IMR-90 (cell line): Measurements from ENCODE around the gene SIGLEC6. TPM values are rescaled to one million over a fixed set of nuclear protein-coding genes. Genes with fewer than 3 reads are reported as not detected.

Experiments
- ATAC-seq: fragments of 200-7000 bp; cut with Tn5 transposase; 2 replicates; pipeline ENCODE4 v1.9.1; 2020; ENCODE audit warnings: low read depth, mild to moderate bottlenecking, moderate library complexity
- BruUV-seq: library from RNA; stranded (reverse); fragments of 400-500 nt; replicated peaks from 2 replicates; lab custom pipeline; 2021; lab: Mats Ljungman, UMichigan
- CTCF ChIA-PET: fragments of 300-600 bp; formaldehyde crosslinking; extraction: SDS; loops from one replicate; lab custom pipeline; 2021; ENCODE audit warnings: antibody characterized with exemption; lab: Yijun Ruan, JAX
- POLR2A ChIA-PET: fragments of 300-600 bp; sonication (Branson Sonifier 250); formaldehyde crosslinking; loops from one replicate; lab custom pipeline; 2022; ENCODE audit warnings: antibody characterized with exemption; ENCODE audit not compliant: unreplicated experiment; lab: Charles Lee
- DNase-seq: peaks from one replicate; pipeline ENCODE4 v3.0.0; 2013
- H2AFZ ChIP-seq: replicated peaks from 2 replicates; pipeline ENCODE3; 2013; ENCODE audit warnings: low read length, mild to moderate bottlenecking; ENCODE audit not compliant: poor library complexity
- H2AK5ac ChIP-seq: 2 replicates; pipeline ENCODE4 v1.6.1; 2013; ENCODE audit warnings: low read depth, low read length, inconsistent platforms
- H2AK9ac ChIP-seq: replicated peaks from 2 replicates; pipeline ENCODE3; 2013; ENCODE audit warnings: mild to moderate bottlenecking, low read depth, low read length, moderate library complexity; ENCODE audit not compliant: poor library complexity
- H2BK120ac ChIP-seq: 2 replicates; pipeline ENCODE4 v1.6.1; 2013; ENCODE audit warnings: low read depth, low read length, inconsistent platforms
- H2BK15ac ChIP-seq: 3 replicates; pipeline ENCODE4 v1.6.1; 2013; ENCODE audit warnings: low read depth, low read length, inconsistent platforms
- H2BK20ac ChIP-seq: 2 replicates; pipeline ENCODE4 v1.6.1; 2013; ENCODE audit warnings: low read depth, mild to moderate bottlenecking, inconsistent platforms, low read length, moderate library complexity
- H2BK5ac ChIP-seq: 2 replicates; pipeline ENCODE4 v1.6.1; 2013; ENCODE audit warnings: mild to moderate bottlenecking, low read depth, low read length, inconsistent platforms; ENCODE audit not compliant: poor library complexity, severe bottlenecking
- H3K14ac ChIP-seq: replicated peaks from 2 replicates; pipeline ENCODE4 v1.6.1; 2013; ENCODE audit warnings: low read depth, low read length, inconsistent platforms
- H3K18ac ChIP-seq: 2 replicates; pipeline ENCODE4 v1.6.1; 2013; ENCODE audit warnings: low read depth, low read length, control low read depth
- H3K23ac ChIP-seq: 2 replicates; pipeline ENCODE4 v1.6.1; 2013; ENCODE audit warnings: low read depth, low read length, inconsistent platforms
- H3K27ac ChIP-seq: 2 replicates; pipeline ENCODE4 v1.5.1; 2013; ENCODE audit warnings: mild to moderate bottlenecking, control low read depth, low read length; ENCODE audit not compliant: insufficient read depth
- H3K27me3 ChIP-seq: 2 replicates; pipeline ENCODE4 v1.6.1; 2013; ENCODE audit warnings: low read length; ENCODE audit not compliant: control insufficient read depth, insufficient read depth
- H3K36me3 ChIP-seq: 2 replicates; pipeline ENCODE4 v1.6.1; 2013; ENCODE audit warnings: low read length, mixed read lengths; ENCODE audit not compliant: control insufficient read depth, insufficient read depth
- H3K4ac ChIP-seq: 2 replicates; pipeline ENCODE4 v1.6.1; 2013; ENCODE audit warnings: low read depth, low read length, inconsistent platforms
- H3K4me1 ChIP-seq: 2 replicates; pipeline ENCODE4 v1.6.1; 2013; ENCODE audit warnings: low read length, mixed read lengths; ENCODE audit not compliant: control insufficient read depth, insufficient read depth
- H3K4me2 ChIP-seq: 2 replicates; pipeline ENCODE4 v1.6.1; 2013; ENCODE audit warnings: low read depth, mild to moderate bottlenecking, control low read depth, low read length, moderate library complexity
- H3K4me3 ChIP-seq: 2 replicates; pipeline ENCODE4 v1.5.1; 2013; ENCODE audit warnings: low read depth, mild to moderate bottlenecking, control low read depth, low read length, moderate library complexity; ENCODE audit not compliant: insufficient read depth
- H3K56ac ChIP-seq: 2 replicates; pipeline ENCODE4 v1.6.1; 2013; ENCODE audit warnings: low read length, inconsistent platforms; ENCODE audit not compliant: insufficient read depth; ENCODE audit errors: extremely low read depth
- H3K79me1 ChIP-seq, 2 experiments: 2 replicates each; pipeline ENCODE4 v1.6.1; 2013; ENCODE audit warnings: low read length in 2 of 2, inconsistent platforms in 1 of 2, low read depth in 1 of 2
- H3K9ac ChIP-seq: 2 replicates; pipeline ENCODE4 v1.6.1; 2013; ENCODE audit warnings: low read depth, low read length, control low read depth
- H3K9me1 ChIP-seq: 2 replicates; pipeline ENCODE4 v1.6.1; 2013; ENCODE audit warnings: low read length, inconsistent platforms; ENCODE audit not compliant: insufficient read depth
- H3K9me3 ChIP-seq: 2 replicates; pipeline ENCODE4 v1.6.1; 2013; ENCODE audit warnings: low read length; ENCODE audit not compliant: control insufficient read depth, insufficient read depth
- H4K20me1 ChIP-seq: 2 replicates; pipeline ENCODE4 v1.6.1; 2013; ENCODE audit warnings: low read length, inconsistent platforms; ENCODE audit not compliant: insufficient read depth
- H4K5ac ChIP-seq: 2 replicates; pipeline ENCODE4 v1.6.1; 2013; ENCODE audit warnings: mild to moderate bottlenecking, low read depth, low read length, control low read depth
- H4K8ac ChIP-seq, 2 experiments: 2 replicates each; pipeline ENCODE4 v1.6.1; 2013; ENCODE audit warnings: low read depth in 2 of 2, low read length in 2 of 2, control low read depth in 1 of 2, inconsistent platforms in 1 of 2
- H4K91ac ChIP-seq: 2 replicates; pipeline ENCODE4 v1.6.1; 2013; ENCODE audit warnings: low read depth, low read length, inconsistent platforms; ENCODE audit not compliant: insufficient read depth
- CEBPB ChIP-seq: IDR thresholded peaks from 2 replicates; pipeline ENCODE4 v1.6.1; 2012; ENCODE audit warnings: low read depth, low read length, improper control_type of control experiment
- CHD1 ChIP-seq: IDR thresholded peaks from 2 replicates; pipeline ENCODE4 v1.6.1; 2012; ENCODE audit warnings: low read depth, low read length, improper control_type of control experiment
- ELK1 ChIP-seq: fragments of 150-350 bp; IDR thresholded peaks from 2 replicates; pipeline ENCODE4 v1.6.1; 2016; ENCODE audit warnings: low read depth, mild to moderate bottlenecking, low read length, moderate library complexity, borderline replicate concordance
- MAZ ChIP-seq: IDR thresholded peaks from 2 replicates; pipeline ENCODE4 v1.6.1; 2012; ENCODE audit warnings: low read depth, mild to moderate bottlenecking, low read length, improper control_type of control experiment, moderate library complexity, borderline replicate concordance
- NFE2L2 ChIP-seq: fragments of 150-350 bp; IDR thresholded peaks from 2 replicates; pipeline ENCODE4 v1.6.1; 2016; ENCODE audit warnings: low read depth, mild to moderate bottlenecking, low read length
- RAD21 ChIP-seq: IDR thresholded peaks from 2 replicates; pipeline ENCODE4 v1.6.1; 2012; ENCODE audit warnings: low read length, improper control_type of control experiment
- RCOR1 ChIP-seq: IDR thresholded peaks from 2 replicates; pipeline ENCODE4 v1.6.1; 2012; ENCODE audit warnings: mild to moderate bottlenecking, low read length, improper control_type of control experiment; ENCODE audit not compliant: insufficient replicate concordance
- SMC3 ChIP-seq: fragments of 150-350 bp; IDR thresholded peaks from 2 replicates; pipeline ENCODE4 v1.6.1; 2016; ENCODE audit warnings: low read depth, mild to moderate bottlenecking, antibody characterized with exemption, low read length, moderate library complexity
- WGBS, 2 experiments: methylation state at CpG; one replicate each; pipeline versions ENCODE4 v1.1.5 to v1.1.7; 2013; ENCODE audit warnings: missing lambda C conversion rate in 2 of 2; ENCODE audit not compliant: insufficient read length in 1 of 2; ENCODE audit errors: extremely low coverage in 2 of 2; 5-methylcytosine and 5-hydroxymethylcytosine counted together
- dilution Hi-C: fragments of 300-500 bp; cut with HindIII; formaldehyde crosslinking; loops from one replicate; pipeline ENCODE4 v1.14.3; 2018; ENCODE audit warnings: low sequenced_read_pairs; ENCODE audit not compliant: unreplicated experiment
- in situ Hi-C: fragments of 300-500 bp; cut with MboI; formaldehyde crosslinking; loops from 3 replicates; pipeline ENCODE4 v1.14.3; 2019; ENCODE audit warnings: low sequenced_read_pairs, inconsistent platforms, mixed read lengths
- intact Hi-C: fragments of 100-400 bp; cut with micrococcal nuclease; formaldehyde crosslinking; loops from 2 replicates; pipeline ENCODE4 v1.10.0; 2022
- polyA plus RNA-seq, 3 experiments: library from polyadenylated mRNA; depleted of rRNA; stranded (reverse); fragments of >200 nt; gene quantifications; 2 replicates each; pipeline ENCODE4 v1.2.3, GENCODE V29; 2012; ENCODE audit warnings: low replicate concordance in 1 of 3
- total RNA-seq: library from RNA; depleted of rRNA; stranded (reverse); fragments of >200 nt; gene quantifications from 2 replicates; pipeline ENCODE4 v1.2.3, GENCODE V29; 2012
- TF ChIP-seq, protein P1 (sequence below): fragments of 150-350 bp; IDR thresholded peaks from 2 replicates; pipeline ENCODE4 v1.6.1; 2017; ENCODE audit warnings: mild to moderate bottlenecking, antibody characterized with exemption, low read length, low read depth
- TF ChIP-seq, protein P2 (sequence below): conservative IDR thresholded peaks from 2 replicates; pipeline ENCODE4 v1.5.1; 2012; ENCODE audit warnings: mild to moderate bottlenecking, low read depth, low read length, improper control_type of control experiment

Gene SIGLEC6
- total and polyA plus RNA-seq, 2 of the 4 experiments (the other 2 are of a cell fraction) = not detected

DNA sequence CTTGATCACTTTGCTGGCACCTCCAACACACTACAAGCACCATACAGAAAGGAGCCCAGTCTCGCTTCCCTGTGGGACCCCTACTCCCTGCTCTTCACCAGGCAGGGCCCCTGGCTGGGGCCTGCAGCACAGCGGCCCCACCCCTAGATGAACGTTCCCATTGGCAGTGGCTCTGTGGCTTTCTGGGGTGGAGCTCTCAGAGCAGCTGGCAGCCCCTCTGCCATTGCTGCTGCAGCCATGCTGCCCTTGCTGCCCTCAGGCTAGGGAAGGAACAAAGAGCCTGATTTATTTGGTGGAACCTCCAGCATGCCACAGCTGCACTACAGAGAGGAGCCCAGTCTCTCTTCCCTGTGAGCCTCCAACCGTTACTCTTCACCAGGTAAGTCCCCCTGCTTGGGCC is 5.8 kb downstream of the SIGLEC6 start:
- Histone ChIP-seq H2AFZ (no peak overlapping the region), H3K4me1 (no peaks in the 10 kb centered on the region), H3K56ac (no peak overlapping the region), H3K36me3 (no peaks in the 10 kb centered on the region), H4K91ac (no peak overlapping the region), H3K18ac (no peak overlapping the region), H4K5ac (no peak overlapping the region), H4K20me1 (no peaks in the 10 kb centered on the region), H4K8ac (no peak overlapping the region), H2AK5ac (no peak overlapping the region), H3K79me1 (no peaks in the 10 kb centered on the region), H2BK120ac (no peak overlapping the region), H3K27ac (no peak overlapping the region), H3K9ac (no peak overlapping the region), H2BK15ac (no peak overlapping the region), H3K9me3 (no peaks in the 10 kb centered on the region), H3K4me3 (no peak overlapping the region), H2BK20ac (no peak overlapping the region), H3K4me2 (no peak overlapping the region), H3K23ac (no peak overlapping the region), H3K4ac (no peak overlapping the region), H2BK5ac (no peak overlapping the region), H3K9me1 (no peaks in the 10 kb centered on the region), H2AK9ac (no peak overlapping the region), H3K14ac (no peak overlapping the region), H3K27me3 (no peaks in the 10 kb centered on the region)
- ChIA-PET POLR2A (no interaction called here), CTCF (no interaction called here)
- BruUV-seq = no TSS peak
- ATAC-seq = no peak
- no CpG with 5 or more reads among the region's 4 CpGs for WGBS, 2 experiments
- in situ Hi-C loops (no loop called here), dilution Hi-C loops (no loop called here), intact Hi-C loops (no loop called here)
- no peak for DNase-seq
- no peak for TF ChIP-seq RAD21
- TF ChIP-seq CHD1 = no peak
- TF ChIP-seq, protein P1, sequence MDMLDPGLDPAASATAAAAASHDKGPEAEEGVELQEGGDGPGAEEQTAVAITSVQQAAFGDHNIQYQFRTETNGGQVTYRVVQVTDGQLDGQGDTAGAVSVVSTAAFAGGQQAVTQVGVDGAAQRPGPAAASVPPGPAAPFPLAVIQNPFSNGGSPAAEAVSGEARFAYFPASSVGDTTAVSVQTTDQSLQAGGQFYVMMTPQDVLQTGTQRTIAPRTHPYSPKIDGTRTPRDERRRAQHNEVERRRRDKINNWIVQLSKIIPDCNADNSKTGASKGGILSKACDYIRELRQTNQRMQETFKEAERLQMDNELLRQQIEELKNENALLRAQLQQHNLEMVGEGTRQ = no peak
- TF ChIP-seq CEBPB = no peak
- TF ChIP-seq RCOR1 = no peak
- no peak for TF ChIP-seq SMC3
- TF ChIP-seq, protein P2, sequence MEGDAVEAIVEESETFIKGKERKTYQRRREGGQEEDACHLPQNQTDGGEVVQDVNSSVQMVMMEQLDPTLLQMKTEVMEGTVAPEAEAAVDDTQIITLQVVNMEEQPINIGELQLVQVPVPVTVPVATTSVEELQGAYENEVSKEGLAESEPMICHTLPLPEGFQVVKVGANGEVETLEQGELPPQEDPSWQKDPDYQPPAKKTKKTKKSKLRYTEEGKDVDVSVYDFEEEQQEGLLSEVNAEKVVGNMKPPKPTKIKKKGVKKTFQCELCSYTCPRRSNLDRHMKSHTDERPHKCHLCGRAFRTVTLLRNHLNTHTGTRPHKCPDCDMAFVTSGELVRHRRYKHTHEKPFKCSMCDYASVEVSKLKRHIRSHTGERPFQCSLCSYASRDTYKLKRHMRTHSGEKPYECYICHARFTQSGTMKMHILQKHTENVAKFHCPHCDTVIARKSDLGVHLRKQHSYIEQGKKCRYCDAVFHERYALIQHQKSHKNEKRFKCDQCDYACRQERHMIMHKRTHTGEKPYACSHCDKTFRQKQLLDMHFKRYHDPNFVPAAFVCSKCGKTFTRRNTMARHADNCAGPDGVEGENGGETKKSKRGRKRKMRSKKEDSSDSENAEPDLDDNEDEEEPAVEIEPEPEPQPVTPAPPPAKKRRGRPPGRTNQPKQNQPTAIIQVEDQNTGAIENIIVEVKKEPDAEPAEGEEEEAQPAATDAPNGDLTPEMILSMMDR = no peak
- no peak for TF ChIP-seq MAZ
- TF ChIP-seq NFE2L2 = no peak
- TF ChIP-seq ELK1 = no peak
